ENCODE data around the gene ZFP36. TPM values are rescaled to one million over a fixed set of nuclear protein-coding genes. Genes with fewer than 3 reads are reported as not detected.

ZFP36 gene
- total RNA-seq, 2 donors from 2014 or later, result 16.1 to 23.4 TPM

- Histone ChIP-seq H3K27me3 (ENCODE audit: control insufficient read depth, insufficient read depth, low read length, poor library complexity, severe bottlenecking) (no peaks in the 10 kb centered on the region), H3K4me3 (ENCODE audit: low read length) (peak overlapping the region; percentile 76), H3K9me3 (ENCODE audit: control insufficient read depth, low read length) (no peaks in the 10 kb centered on the region), H3K36me3 (ENCODE audit: control insufficient read depth, insufficient read depth, low read length) (peaks cover 3% of the 10 kb centered on the region), H3K27ac (ENCODE audit: low read depth, low read length) (peak overlapping the region; percentile 96), H3K4me1 (ENCODE audit: control insufficient read depth, insufficient read depth, low read length) (peaks cover 21% of the 10 kb centered on the region), H3K9ac (ENCODE audit: extremely low read depth, low read length, poor library complexity, severe bottlenecking) (peak overlapping the region; percentile 80)
- Mint-ChIP-seq H3K9me3 (no peaks in the 10 kb centered on the region), H3K36me3 (ENCODE audit: low read depth) (peaks cover 10% of the 10 kb centered on the region), H3K4me1 (peaks cover 46% of the 10 kb centered on the region), H3K27me3 (ENCODE audit: insufficient read depth) (no peaks in the 10 kb centered on the region), H3K4me3 (peak overlapping the region; percentile 73), H3K27ac (peak overlapping the region; percentile 100)
- TF ChIP-seq CTCF (conservative IDR thresholded peaks at IDR 0.05), result no peak
- WGBS, 2 experiments (ENCODE audit: insufficient coverage in 1 of 2, insufficient read length in 1 of 2), result 9 to 20% methylated on average over 24 to 59 of the region's 59 CpGs
- DNase-seq, result peak; percentile 97
These were observed 4.0 kb upstream of the ZFP36 start for GRCh38 chr19:39402346-39403300.

DNA sequence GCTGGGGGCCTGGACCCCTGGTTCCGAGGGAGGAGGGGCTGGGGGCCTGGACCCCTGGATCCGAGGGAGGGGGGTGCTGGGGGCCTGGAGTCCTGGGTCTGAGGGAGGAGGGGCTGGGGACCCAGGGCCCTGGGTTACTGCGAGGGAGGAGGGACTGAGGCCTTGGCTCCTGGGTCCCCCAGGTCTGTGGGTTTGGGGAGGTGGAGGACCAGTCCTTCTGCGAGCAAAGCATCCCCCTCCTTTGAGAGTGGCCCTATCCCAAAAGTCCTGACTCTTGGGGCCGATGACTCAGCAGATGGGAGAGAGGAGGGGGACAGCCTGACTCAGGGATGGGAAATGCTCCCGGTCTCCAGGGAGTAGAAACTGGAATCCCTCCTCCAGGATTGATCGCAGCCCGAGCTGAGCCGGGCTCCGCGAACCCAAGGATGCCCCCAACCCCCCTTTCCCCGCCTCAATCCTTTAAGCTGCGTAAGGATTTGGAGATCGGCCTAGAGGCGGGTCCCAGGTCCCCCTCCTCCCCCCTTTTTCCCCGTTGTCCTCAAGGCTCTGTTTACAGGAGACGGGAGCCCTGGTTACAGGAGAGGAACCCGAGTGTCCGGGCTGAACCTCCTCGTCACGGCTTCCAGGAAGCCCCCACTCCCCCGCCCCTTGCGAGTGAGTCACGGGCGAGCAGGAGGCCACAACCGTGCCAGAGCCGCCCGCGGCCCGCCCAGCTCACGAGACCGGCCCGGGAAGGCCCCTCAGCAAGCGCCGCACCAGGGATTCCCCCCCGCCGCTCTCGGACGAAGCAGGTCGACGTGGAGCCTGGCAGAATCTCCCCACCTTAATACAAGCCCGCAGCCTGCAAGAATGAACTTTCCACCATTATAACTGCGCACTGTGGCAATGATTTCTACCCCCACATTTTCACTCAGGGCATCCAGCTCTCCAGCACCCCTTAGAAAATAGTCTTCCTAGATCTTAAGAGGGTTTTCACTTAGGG lies 3.0 kb upstream of the ZFP36 start:
- peak overlapping the region; percentile 76 for H3K4me3 ChIP-seq (ENCODE audit: low read length)
- Mint-ChIP-seq H3K4me3 (peak overlapping the region; percentile 73), H3K4me1 (peaks cover 47% of the 10 kb centered on the region), H3K36me3 (ENCODE audit: low read depth) (peaks cover 17% of the 10 kb centered on the region), H3K9me3 (no peaks in the 10 kb centered on the region), H3K27ac (peak overlapping the region; percentile 100), H3K27me3 (ENCODE audit: insufficient read depth) (no peaks in the 10 kb centered on the region)
- no peak for TF ChIP-seq CTCF (conservative IDR thresholded peaks at IDR 0.05)
- H3K27me3 ChIP-seq (ENCODE audit: control insufficient read depth, insufficient read depth, low read length, poor library complexity, severe bottlenecking), result no peaks in the 10 kb centered on the region
- H3K9me3 ChIP-seq (ENCODE audit: control insufficient read depth, low read length), result no peaks in the 10 kb centered on the region
- H3K27ac ChIP-seq (ENCODE audit: low read depth, low read length), result peak overlapping the region; percentile 96
- H3K4me1 ChIP-seq (ENCODE audit: control insufficient read depth, insufficient read depth, low read length), result peaks cover 24% of the 10 kb centered on the region
- peaks cover 7% of the 10 kb centered on the region for H3K36me3 ChIP-seq (ENCODE audit: control insufficient read depth, insufficient read depth, low read length)
- 10% methylated on average over 20 to 43 of the region's 43 CpGs for WGBS, 2 experiments (ENCODE audit: insufficient coverage in 1 of 2, insufficient read length in 1 of 2)
- DNase-seq, result peak; percentile 92
- H3K9ac ChIP-seq (ENCODE audit: extremely low read depth, low read length, poor library complexity, severe bottlenecking), result peak overlapping the region; percentile 80

GRCh38 chr19:39405261-39405957 lies 1.2 kb upstream of the ZFP36 start:
- H3K9ac ChIP-seq (ENCODE audit: extremely low read depth, low read length, poor library complexity, severe bottlenecking), result no peak overlapping the region
- peaks cover 10% of the 10 kb centered on the region for H3K36me3 Mint-ChIP-seq (ENCODE audit: low read depth)
- TF ChIP-seq CTCF (conservative IDR thresholded peaks at IDR 0.05), result no peak
- no peaks in the 10 kb centered on the region for H3K27me3 Mint-ChIP-seq (ENCODE audit: insufficient read depth)
- peak overlapping the region; percentile 91 for H3K4me3 Mint-ChIP-seq
- peaks cover 24% of the 10 kb centered on the region for H3K4me1 ChIP-seq (ENCODE audit: control insufficient read depth, insufficient read depth, low read length)
- no peaks in the 10 kb centered on the region for H3K9me3 Mint-ChIP-seq
- 93 to 97% methylated on average over 13 to 17 of the region's 17 CpGs for WGBS, 2 experiments (ENCODE audit: insufficient coverage in 1 of 2, insufficient read length in 1 of 2)
- H3K9me3 ChIP-seq (ENCODE audit: control insufficient read depth, low read length), result no peaks in the 10 kb centered on the region
- peak overlapping the region; percentile 30 for H3K27ac Mint-ChIP-seq
- no peaks in the 10 kb centered on the region for H3K27me3 ChIP-seq (ENCODE audit: control insufficient read depth, insufficient read depth, low read length, poor library complexity, severe bottlenecking)
- no peak overlapping the region for H3K4me3 ChIP-seq (ENCODE audit: low read length)
- peaks cover 38% of the 10 kb centered on the region for H3K4me1 Mint-ChIP-seq
- no peak overlapping the region for H3K27ac ChIP-seq (ENCODE audit: low read depth, low read length)
- no peak for DNase-seq
- peaks cover 4% of the 10 kb centered on the region for H3K36me3 ChIP-seq (ENCODE audit: control insufficient read depth, insufficient read depth, low read length)

All from endodermal cell (in vitro differentiated cells).